Stimulated activated CD4-positive, alpha-beta T cell treated with anti-CD3 and anti-CD28 coated beads, Interleukin-12 subunit alpha, Interleukin-12 subunit beta, amount 100 ng/mL, for 24 hours (primary cell): ENCODE data around the gene CALML6.
"Not testable (repeated sequence)": the region's sequence is repeated elsewhere in the genome, so short reads cannot be mapped to it uniquely, and the experiment has no call there.

Experiments
- DNase-seq, 2 experiments: peaks; one replicate each; pipeline ENCODE4 v3.0.0-alpha.2; 2020; ENCODE audit warnings: low read depth in 2 of 2

Gene CALML6

GRCh38 chr1:1925437-1926345 is 10.6 kb downstream of the CALML6 start:
- DNase-seq = no peak

- no peak for DNase-seq
These were observed 11.3 kb downstream of the CALML6 start for GRCh38 chr1:1926346-1926811.

- no peak for DNase-seq
These were observed 12.0 kb downstream of the CALML6 start for GRCh38 chr1:1926886-1927660.

DNA sequence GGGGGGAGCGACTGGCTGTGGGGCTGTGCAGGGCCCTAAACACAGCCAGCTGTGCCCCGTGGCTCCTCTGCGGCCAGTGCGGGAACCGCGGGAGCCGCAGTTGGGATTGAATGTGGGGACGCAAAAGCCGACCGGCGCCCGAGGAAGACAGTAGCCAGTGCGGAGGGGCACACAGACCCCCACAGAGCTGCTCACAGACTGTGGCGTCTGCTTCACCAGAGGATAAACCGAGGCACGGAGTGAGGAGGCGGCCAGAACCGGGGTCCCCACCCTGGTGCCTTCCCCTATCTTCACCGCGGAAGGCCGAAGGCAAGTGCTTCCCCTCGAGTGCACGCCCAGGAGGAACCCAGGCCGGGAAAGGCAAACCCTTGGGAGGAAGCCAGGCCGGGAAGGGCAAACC is 12.7 kb downstream of the CALML6 start:
- no peak for DNase-seq

DNA sequence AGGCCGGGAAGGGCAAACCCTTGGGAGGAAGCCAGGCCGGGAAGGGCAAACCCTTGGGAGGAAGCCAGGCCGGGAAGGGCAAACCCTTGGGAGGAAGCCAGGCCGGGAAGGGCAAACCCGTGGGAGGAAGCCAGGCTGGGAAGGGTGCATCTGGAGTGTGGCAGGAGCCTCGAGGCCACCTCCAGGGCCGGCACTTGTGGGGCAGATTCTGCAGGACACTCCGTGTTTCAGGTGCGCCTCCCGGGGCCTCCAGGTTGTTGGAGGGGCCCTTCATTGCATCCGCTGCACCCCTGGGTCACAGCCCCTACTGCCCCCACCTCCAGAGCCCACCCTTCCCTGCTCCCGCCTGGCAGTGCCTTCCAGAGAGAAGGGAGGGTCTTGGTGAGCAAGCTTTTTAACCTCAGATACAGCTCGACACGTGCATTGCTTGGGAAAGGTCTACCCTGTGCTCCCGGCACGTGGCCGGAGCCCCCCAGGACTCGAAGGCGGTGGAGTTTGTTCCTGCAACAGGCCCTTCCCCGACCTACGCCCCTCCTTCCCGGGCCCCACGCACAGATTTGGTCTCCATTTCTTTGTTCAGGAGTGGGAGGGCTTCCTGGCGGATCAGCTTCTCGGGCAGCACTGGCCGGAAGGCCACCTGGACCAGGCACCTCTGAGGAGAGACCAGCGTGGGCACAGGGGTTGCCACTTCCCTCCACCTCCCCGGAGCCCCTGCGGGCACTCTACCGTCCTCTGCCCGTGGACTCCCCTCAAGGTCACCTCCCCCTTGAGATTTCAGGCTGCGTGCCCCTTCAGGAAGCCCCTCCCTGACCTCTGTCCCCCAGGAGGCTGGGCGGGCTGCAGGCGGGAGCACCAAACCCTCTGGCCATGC is 13.4 kb downstream of the CALML6 start:
- no peak for DNase-seq

DNA sequence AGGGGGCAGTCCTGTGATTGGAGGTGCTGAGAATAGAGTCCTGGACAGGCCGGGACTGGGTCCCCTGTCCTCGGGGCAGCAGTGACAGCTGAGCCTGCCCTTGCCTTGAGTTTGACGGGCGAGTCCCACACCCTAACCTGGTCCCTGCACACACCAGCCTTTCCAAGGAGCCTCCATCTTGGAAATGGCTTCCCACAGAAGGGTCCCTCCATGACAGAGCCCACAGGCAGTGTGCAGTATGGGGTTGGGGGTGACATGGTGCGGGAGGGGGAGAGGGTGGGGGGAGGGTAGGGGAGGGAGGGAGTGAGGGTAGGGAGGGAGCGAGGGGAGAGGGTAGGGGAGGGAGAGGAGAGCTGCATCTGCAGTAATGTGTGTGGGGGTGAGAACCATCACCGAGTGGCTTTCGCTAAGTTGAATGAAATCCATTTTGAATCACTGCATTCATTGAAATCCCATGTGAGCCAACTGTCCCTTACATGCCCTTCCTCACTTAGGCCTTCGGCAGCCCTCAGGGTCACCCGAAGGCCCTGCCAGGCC is 14.1 kb downstream of the CALML6 start:
- no peak for DNase-seq

DNA sequence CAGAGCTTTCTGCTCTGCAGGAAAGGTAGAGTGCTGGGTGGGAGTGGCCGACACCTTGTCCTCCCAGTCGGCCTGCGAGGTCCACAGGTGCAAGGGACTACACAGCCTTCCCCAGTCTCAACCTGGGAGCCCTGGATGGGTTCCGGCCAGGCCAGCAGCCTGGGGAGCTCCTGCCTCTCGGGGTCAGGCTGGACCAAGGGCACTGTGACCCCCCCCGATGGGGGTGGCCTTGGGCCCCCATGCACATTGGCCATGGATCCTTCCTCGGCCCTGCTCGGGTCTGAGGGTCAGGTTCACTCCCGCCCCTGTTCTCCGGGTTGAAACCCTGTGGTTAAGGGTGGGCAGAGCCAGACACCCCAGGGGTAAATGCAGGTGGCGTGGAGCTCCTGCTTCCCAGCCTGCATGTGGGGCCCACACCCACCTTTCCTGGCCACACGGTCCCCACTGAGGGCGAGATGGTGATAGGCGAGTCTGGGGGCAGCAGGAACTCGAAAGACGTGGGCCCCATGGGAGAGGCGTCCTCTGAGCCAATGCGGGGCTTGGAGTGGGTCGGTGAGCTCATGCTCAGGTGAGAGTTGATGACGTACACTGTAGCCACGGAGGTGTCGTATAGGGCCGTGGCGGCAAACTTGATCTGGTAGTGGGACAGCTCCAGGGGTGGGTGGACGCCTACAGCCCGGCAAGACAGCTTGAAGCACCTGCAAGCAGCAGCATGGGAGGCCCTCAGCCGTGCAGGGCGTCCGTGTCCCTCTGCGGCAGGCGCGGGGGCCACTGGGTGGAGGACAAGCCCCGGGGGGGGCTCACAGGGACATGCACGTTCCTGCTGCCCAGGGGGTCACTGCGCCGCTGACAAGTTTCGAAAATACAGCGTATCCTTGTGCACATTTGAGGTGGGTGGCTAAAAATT is 14.8 kb downstream of the CALML6 start:
- no peak for DNase-seq

DNA sequence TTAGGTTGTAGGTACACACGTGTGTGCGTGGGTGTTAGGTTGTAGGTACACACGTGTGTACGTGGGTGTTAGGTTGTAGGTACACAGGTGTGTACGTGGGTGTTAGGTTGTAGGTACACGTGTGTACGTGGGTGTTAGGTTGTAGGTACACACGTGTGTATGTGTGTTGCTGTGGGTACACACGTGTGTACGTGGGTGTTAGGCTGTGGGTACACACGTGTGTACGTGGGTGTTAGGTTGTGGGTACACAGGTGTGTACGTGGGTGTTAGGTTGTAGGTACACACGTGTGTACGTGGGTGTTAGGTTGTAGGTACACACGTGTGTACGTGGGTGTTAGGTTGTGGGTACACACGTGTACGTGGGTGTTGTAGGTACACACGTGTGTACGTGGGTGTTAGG is 19.8 kb downstream of the CALML6 start:
- not testable (repeated sequence) for DNase-seq

DNA sequence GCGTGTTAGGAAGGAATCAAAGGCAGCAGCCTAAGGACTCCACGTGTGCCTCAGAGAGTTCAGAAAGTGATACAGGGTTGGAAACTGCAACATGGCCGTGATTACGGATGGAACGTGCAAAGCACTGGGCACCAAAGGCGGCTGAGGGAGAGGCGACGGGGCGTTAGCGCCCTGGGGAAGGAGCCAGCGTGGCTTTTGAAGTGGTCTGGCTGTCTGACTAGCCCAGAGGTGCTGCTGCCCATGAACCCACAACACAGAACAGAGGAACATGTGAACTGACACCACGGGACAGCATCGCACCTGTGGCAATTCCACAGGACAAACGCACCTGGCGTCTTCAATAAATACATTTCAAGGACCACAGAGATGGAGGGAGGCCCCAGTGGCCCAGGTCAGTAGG is 22.0 kb downstream of the CALML6 start:
- no peak for DNase-seq

DNA sequence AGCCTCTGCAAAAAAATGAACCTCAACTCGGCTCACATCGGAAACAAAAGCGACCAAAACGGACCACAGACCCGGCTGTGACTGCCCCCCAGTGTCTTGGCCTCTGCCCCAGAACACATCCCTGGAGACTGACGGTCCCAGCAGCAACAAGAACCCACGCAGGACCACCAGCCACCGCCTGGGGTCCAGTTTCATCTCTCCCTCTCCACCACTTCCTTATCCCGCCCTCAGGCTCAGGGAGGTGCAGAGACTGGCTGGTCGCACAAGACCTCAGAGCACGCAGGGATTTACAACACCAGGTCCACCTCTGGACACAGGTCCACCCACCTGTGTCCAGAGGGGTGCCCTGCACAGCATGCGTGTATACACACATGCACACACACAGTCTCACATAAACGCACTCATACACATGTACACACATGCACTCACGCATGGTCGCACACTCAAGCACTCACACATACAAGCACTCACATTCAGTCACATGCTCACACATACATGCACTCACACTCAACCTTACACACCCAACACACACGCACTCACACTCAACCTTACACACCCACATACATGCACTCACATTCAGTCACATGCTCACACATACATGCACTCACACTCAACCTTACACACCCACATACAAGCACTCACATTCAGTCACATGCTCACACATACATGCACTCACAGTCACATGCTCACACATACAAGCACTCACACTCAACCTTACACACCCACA is 22.7 kb downstream of the CALML6 start:
- no peak for DNase-seq

DNA sequence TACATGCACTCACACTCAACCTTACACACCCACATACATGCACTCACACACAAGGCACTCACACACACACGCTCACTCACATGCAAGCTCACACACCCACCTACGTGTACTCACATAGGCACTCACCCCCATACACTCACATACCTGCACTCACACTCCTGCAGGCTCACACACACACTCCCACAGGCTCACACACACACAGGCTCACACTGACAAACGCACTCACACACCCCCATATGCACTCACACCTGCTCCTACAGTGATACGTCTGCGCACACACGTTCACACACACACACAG is 23.2 kb downstream of the CALML6 start:
- DNase-seq = no peak

DNA sequence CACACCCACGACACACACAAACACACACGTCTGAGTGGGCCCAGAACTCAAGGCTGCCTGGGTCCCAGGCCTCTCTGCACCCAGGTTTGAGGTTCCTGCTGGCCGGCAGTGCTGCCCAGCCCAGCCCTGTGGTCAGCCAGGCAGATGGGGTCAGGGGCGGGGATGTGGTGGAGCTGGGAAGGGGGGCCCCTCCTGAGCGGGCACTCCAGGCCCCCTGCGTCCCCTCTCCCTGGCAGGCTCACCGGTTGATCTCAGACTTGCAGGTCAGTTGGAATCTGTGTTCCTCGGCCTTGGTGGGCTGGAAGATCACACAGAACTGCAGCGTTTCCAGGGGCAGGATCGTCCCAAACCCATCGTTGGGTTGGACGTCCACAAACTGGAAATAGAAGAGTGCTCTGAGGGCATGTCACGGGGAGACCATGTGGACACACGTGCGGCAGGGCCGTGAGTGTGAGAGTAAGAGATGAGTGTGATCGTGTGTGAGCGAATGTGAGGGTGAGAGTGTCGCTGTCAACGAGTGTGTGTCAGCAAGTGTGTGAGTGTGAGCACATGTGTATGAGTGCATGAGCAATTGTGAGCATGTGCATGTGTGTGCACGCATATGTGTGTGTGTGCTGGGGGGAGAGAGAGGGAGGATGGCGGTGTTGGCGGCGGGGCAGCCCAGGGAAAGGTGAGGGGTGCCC is 23.7 kb downstream of the CALML6 start:
- no peak for DNase-seq

GRCh38 chr1:1939296-1940122 is 24.4 kb downstream of the CALML6 start:
- no peak for DNase-seq

GRCh38 chr1:1940123-1940425 is 25.0 kb downstream of the CALML6 start:
- no peak for DNase-seq

GRCh38 chr1:1941211-1941841 is 26.3 kb downstream of the CALML6 start:
- DNase-seq = no peak

- no peak for DNase-seq
These were observed 27.1 kb downstream of the CALML6 start for GRCh38 chr1:1941868-1942752.
